ENCODE data around the gene BCLAF1. TPM values are rescaled to one million over a fixed set of nuclear protein-coding genes. Genes with fewer than 3 reads are reported as not detected.
A peak's percentile ranks its signal among the peaks of the same experiment; 100 is the strongest.

BCLAF1 gene
- total RNA-seq, 2 experiments from 2014 or later = 166 to 223 TPM

GRCh38 chr6:136249336-136249735 is 40.3 kb downstream of the BCLAF1 start:
- H3K9me3 Mint-ChIP-seq (ENCODE audit: low read depth) = no peaks in the 10 kb centered on the region
- CTCF ChIA-PET = interaction anchor here (0.6 to 1.9 kb wide), 2 partner anchors 16 to 714 kb away, joined by 4 to 5 read pairs; no protein-coding TSS in a partner anchor
- ATAC-seq (no peak), DNase-seq (peak; percentile 14)
- H3K4me3 Mint-ChIP-seq = peak overlapping the region; percentile 98
- H3K27me3 Mint-ChIP-seq = no peaks in the 10 kb centered on the region
- peaks cover 40% of the 10 kb centered on the region for H3K4me1 Mint-ChIP-seq
- H3K36me3 Mint-ChIP-seq (ENCODE audit: low read depth) = peaks cover 34% of the 10 kb centered on the region
- intact Hi-C loops (cut with DNase I, micrococcal nuclease) = no loop called here
- peak overlapping the region; percentile 90 for H3K27ac Mint-ChIP-seq
- POLR2A ChIA-PET = interaction anchor here (1.1 to 3.8 kb wide), 4 partner anchors 35 to 754 kb away, joined by 4 to 48 read pairs (median 6); partner anchors contain the start of gene BCLAF1

- CTCF ChIA-PET = interaction anchor here (0.6 kb wide), 1 partner anchor 589 kb away, joined by 3 read pairs; no protein-coding TSS in a partner anchor
- H3K9me3 Mint-ChIP-seq (ENCODE audit: low read depth) = no peaks in the 10 kb centered on the region
- intact Hi-C loops (cut with DNase I, micrococcal nuclease) = no loop called here
- peaks cover 8% of the 10 kb centered on the region for H3K4me1 Mint-ChIP-seq
- ATAC-seq (no peak), DNase-seq (no peak)
- H3K27ac Mint-ChIP-seq = no peak overlapping the region
- H3K36me3 Mint-ChIP-seq (ENCODE audit: low read depth) = peaks cover 51% of the 10 kb centered on the region
- H3K27me3 Mint-ChIP-seq = no peaks in the 10 kb centered on the region
- POLR2A ChIA-PET = no interaction called here
- H3K4me3 Mint-ChIP-seq = no peak overlapping the region
Measured at GRCh38 chr6:136244061-136244616, 45.5 kb downstream of the BCLAF1 start.

GRCh38 chr6:136236466-136237293 is 53.0 kb downstream of the BCLAF1 start:
- intact Hi-C loops (cut with DNase I, micrococcal nuclease) = no loop called here
- Mint-ChIP-seq H3K4me1 (peaks cover 13% of the 10 kb centered on the region), H3K27ac (no peak overlapping the region)

GRCh38 chr6:136235233-136235564 is 54.4 kb downstream of the BCLAF1 start:
- no peaks in the 10 kb centered on the region for H3K9me3 Mint-ChIP-seq (ENCODE audit: low read depth)
- CTCF ChIA-PET = interaction anchor here (4.2 kb wide), 1 partner anchor 8 kb away, joined by 26 read pairs; no protein-coding TSS in a partner anchor
- POLR2A ChIA-PET = interaction anchor here (0.9 kb wide), 1 partner anchor 15 kb away, joined by 4 read pairs; the partner anchor contains the start of gene MTFR2
- DNase-seq = no peak
- peaks cover 13% of the 10 kb centered on the region for H3K4me1 Mint-ChIP-seq
- ATAC-seq = no peak
- H3K27ac Mint-ChIP-seq = no peak overlapping the region
- intact Hi-C loops (cut with DNase I, micrococcal nuclease) = no loop called here
- H3K4me3 Mint-ChIP-seq = no peak overlapping the region
- no peaks in the 10 kb centered on the region for H3K27me3 Mint-ChIP-seq
- H3K36me3 Mint-ChIP-seq (ENCODE audit: low read depth) = peaks cover 44% of the 10 kb centered on the region

More at GRCh38 chr6:136236466-136237293, 53.0 kb downstream of the BCLAF1 start:
- H3K4me3 Mint-ChIP-seq = no peak overlapping the region
- H3K9me3 Mint-ChIP-seq (ENCODE audit: low read depth) = no peaks in the 10 kb centered on the region
- no peaks in the 10 kb centered on the region for H3K27me3 Mint-ChIP-seq
- POLR2A ChIA-PET = interaction anchor here (0.6 kb wide), 1 partner anchor 743 kb away, joined by 3 read pairs; no protein-coding TSS in a partner anchor
- DNase-seq (no peak), ATAC-seq (no peak)
- H3K36me3 Mint-ChIP-seq (ENCODE audit: low read depth) = peaks cover 40% of the 10 kb centered on the region
- CTCF ChIA-PET = interaction anchor here (0.6 to 4.2 kb wide), 3 partner anchors 10 to 785 kb away, joined by 3 to 26 read pairs (median 3); no protein-coding TSS in a partner anchor

- Mint-ChIP-seq H3K4me1 (peaks cover 13% of the 10 kb centered on the region), H3K27me3 (no peaks in the 10 kb centered on the region), H3K9me3 (ENCODE audit: low read depth) (no peaks in the 10 kb centered on the region), H3K4me3 (no peak overlapping the region), H3K36me3 (ENCODE audit: low read depth) (peaks cover 34% of the 10 kb centered on the region), H3K27ac (no peak overlapping the region)
- ATAC-seq (no peak), DNase-seq (no peak)
- intact Hi-C loops (cut with DNase I, micrococcal nuclease) = no loop called here
- ChIA-PET CTCF (interaction anchor here (1.4 to 1.6 kb wide), 2 partner anchors 17 to 696 kb away, joined by 3 to 5 read pairs; partner anchors contain the start of gene MTFR2), POLR2A (no interaction called here)
Measured at GRCh38 chr6:136232701-136233100, 56.9 kb downstream of the BCLAF1 start.

GRCh38 chr6:136230219-136230853 is 59.3 kb downstream of the BCLAF1 start:
- DNase-seq (no peak), ATAC-seq (peak; percentile 27)
- Mint-ChIP-seq H3K4me3 (no peak overlapping the region), H3K9me3 (ENCODE audit: low read depth) (no peaks in the 10 kb centered on the region), H3K27ac (no peak overlapping the region), H3K27me3 (no peaks in the 10 kb centered on the region), H3K4me1 (peaks cover 11% of the 10 kb centered on the region), H3K36me3 (ENCODE audit: low read depth) (peaks cover 26% of the 10 kb centered on the region)
- intact Hi-C loops (cut with DNase I, micrococcal nuclease) = no loop called here
- POLR2A ChIA-PET = interaction anchor here (0.6 kb wide), 1 partner anchor 20 kb away, joined by 5 read pairs; no protein-coding TSS in a partner anchor
- CTCF ChIA-PET = interaction anchor here (1.0 to 1.1 kb wide), 2 partner anchors 205 to 554 kb away, joined by 3 read pairs; no protein-coding TSS in a partner anchor

GRCh38 chr6:136228814-136229213 is 60.8 kb downstream of the BCLAF1 start:
- intact Hi-C loops (cut with DNase I, micrococcal nuclease) = loop anchor here (5.0 kb wide), 5 partner anchors 197 to 777 kb away; no protein-coding TSS in a partner anchor
- Mint-ChIP-seq H3K27ac (no peak overlapping the region), H3K9me3 (ENCODE audit: low read depth) (no peaks in the 10 kb centered on the region), H3K4me1 (peaks cover 11% of the 10 kb centered on the region), H3K36me3 (ENCODE audit: low read depth) (peaks cover 15% of the 10 kb centered on the region), H3K27me3 (no peaks in the 10 kb centered on the region), H3K4me3 (no peak overlapping the region)
- POLR2A ChIA-PET = no interaction called here
- CTCF ChIA-PET = interaction anchor here (0.7 to 1.2 kb wide), 2 partner anchors 693 to 773 kb away, joined by 3 to 4 read pairs; no protein-coding TSS in a partner anchor
- DNase-seq (no peak), ATAC-seq (no peak)

- H3K4me3 Mint-ChIP-seq = no peak overlapping the region
- H3K27ac Mint-ChIP-seq = no peak overlapping the region
- ChIA-PET POLR2A (no interaction called here), CTCF (interaction anchor here (0.5 to 2.8 kb wide), 60 partner anchors 10 to 1470 kb away, joined by 3 to 35 read pairs (median 4); partner anchors contain the start of genes BCLAF1 and PDE7B)
- no peaks in the 10 kb centered on the region for H3K27me3 Mint-ChIP-seq
- no peaks in the 10 kb centered on the region for H3K9me3 Mint-ChIP-seq (ENCODE audit: low read depth)
- intact Hi-C loops (cut with DNase I, micrococcal nuclease) = loop anchor here (1.0 to 5.0 kb wide), 10 partner anchors 195 to 775 kb away; no protein-coding TSS in a partner anchor
- DNase-seq (no peak), ATAC-seq (peak; percentile 50)
- H3K4me1 Mint-ChIP-seq = peaks cover 11% of the 10 kb centered on the region
- H3K36me3 Mint-ChIP-seq (ENCODE audit: low read depth) = peaks cover 14% of the 10 kb centered on the region
Measured at GRCh38 chr6:136226674-136227377, 62.8 kb downstream of the BCLAF1 start.

- Mint-ChIP-seq H3K9me3 (ENCODE audit: low read depth) (no peaks in the 10 kb centered on the region), H3K4me1 (peaks cover 11% of the 10 kb centered on the region), H3K27ac (no peak overlapping the region), H3K36me3 (ENCODE audit: low read depth) (peaks cover 14% of the 10 kb centered on the region), H3K27me3 (no peaks in the 10 kb centered on the region), H3K4me3 (no peak overlapping the region)
- CTCF ChIA-PET = interaction anchor here (0.5 to 2.8 kb wide), 60 partner anchors 10 to 1470 kb away, joined by 3 to 35 read pairs (median 4); partner anchors contain the start of genes BCLAF1 and PDE7B
- ATAC-seq (peak; percentile 80), DNase-seq (peak; percentile 72)
- intact Hi-C loops (cut with DNase I, micrococcal nuclease) = loop anchor here (1.0 to 5.0 kb wide), 10 partner anchors 194 to 774 kb away; no protein-coding TSS in a partner anchor
- POLR2A ChIA-PET = no interaction called here
Measured at GRCh38 chr6:136226027-136226673, 63.5 kb downstream of the BCLAF1 start.

GRCh38 chr6:136225496-136225895 is 64.2 kb downstream of the BCLAF1 start:
- ChIA-PET CTCF (interaction anchor here (0.6 to 2.8 kb wide), 19 partner anchors 11 to 775 kb away, joined by 3 to 35 read pairs (median 4); partner anchors contain the start of gene BCLAF1), POLR2A (no interaction called here)
- no peaks in the 10 kb centered on the region for H3K27me3 Mint-ChIP-seq
- no peak overlapping the region for H3K4me3 Mint-ChIP-seq
- peaks cover 11% of the 10 kb centered on the region for H3K4me1 Mint-ChIP-seq
- intact Hi-C loops (cut with DNase I, micrococcal nuclease) = loop anchor here (5.0 kb wide), 5 partner anchors 193 to 773 kb away; no protein-coding TSS in a partner anchor
- no peak overlapping the region for H3K27ac Mint-ChIP-seq
- no peaks in the 10 kb centered on the region for H3K9me3 Mint-ChIP-seq (ENCODE audit: low read depth)
- DNase-seq (peak; percentile 55), ATAC-seq (no peak)
- peaks cover 8% of the 10 kb centered on the region for H3K36me3 Mint-ChIP-seq (ENCODE audit: low read depth)

All from activated CD4-positive, alpha-beta T cell treated with anti-CD3 and anti-CD28 coated beads for 36 hours (primary cell).